Osteoblast (primary cell): Measurements from ENCODE around the gene NQO2. TPM values are rescaled to one million over a fixed set of nuclear protein-coding genes. Genes with fewer than 3 reads are reported as not detected.

Experiments
- DNase-seq: peaks from one replicate; pipeline ENCODE4 v3.0.0; 2011; ENCODE audit warnings: low spot score, mixed read lengths; ENCODE audit not compliant: insufficient read length; ENCODE audit errors: missing footprints
- H2AFZ ChIP-seq: 2 replicates; pipeline ENCODE4 v1.6.0; 2011; ENCODE audit warnings: mild to moderate bottlenecking, low read length
- H3K27ac ChIP-seq: 2 replicates; pipeline ENCODE4 v1.5.1; 2011; ENCODE audit warnings: mild to moderate bottlenecking, low read depth, low read length, moderate library complexity
- H3K27me3 ChIP-seq: 2 replicates; pipeline ENCODE4 v1.6.0; 2012; ENCODE audit warnings: mild to moderate bottlenecking, control low read depth, inconsistent platforms, low read length, moderate library complexity; ENCODE audit not compliant: insufficient read depth
- H3K36me3 ChIP-seq: 2 replicates; pipeline ENCODE4 v1.5.1; 2011; ENCODE audit warnings: mild to moderate bottlenecking, low read length, control low read depth, moderate library complexity; ENCODE audit not compliant: insufficient read depth
- H3K4me1 ChIP-seq: 2 replicates; pipeline ENCODE4 v1.5.1; 2011; ENCODE audit warnings: mild to moderate bottlenecking, low read length, control low read depth, moderate library complexity; ENCODE audit not compliant: insufficient read depth
- H3K4me2 ChIP-seq: 2 replicates; pipeline ENCODE4 v1.6.0; 2011; ENCODE audit warnings: mild to moderate bottlenecking, low read length; ENCODE audit not compliant: insufficient read depth
- H3K4me3 ChIP-seq: fragments of 200-600 bp; sonication (generic); 3 replicates; pipeline ENCODE4 v1.5.1; 2012; ENCODE audit warnings: mild to moderate bottlenecking, low read length, inconsistent platforms; ENCODE audit not compliant: insufficient read depth
- H3K79me2 ChIP-seq: 2 replicates; pipeline ENCODE4 v1.6.0; 2012; ENCODE audit warnings: mild to moderate bottlenecking, low read length, control low read depth, inconsistent platforms; ENCODE audit not compliant: insufficient read depth
- H3K9me3 ChIP-seq: 2 replicates; pipeline ENCODE4 v1.5.1; 2011; ENCODE audit warnings: low read depth, low read length, control low read depth
- H4K20me1 ChIP-seq: 2 replicates; pipeline ENCODE4 v1.6.0; 2012; ENCODE audit warnings: mild to moderate bottlenecking, low read length, control low read depth; ENCODE audit not compliant: insufficient read depth
- CTCF ChIP-seq: IDR thresholded peaks from 2 replicates; pipeline ENCODE4 v1.5.1; 2011; ENCODE audit warnings: mild to moderate bottlenecking, low read depth, low read length, moderate library complexity; ENCODE audit errors: extremely low read depth
- total RNA-seq: library from RNA; depleted of rRNA; stranded (reverse); fragments of >200 nt; gene quantifications from 2 replicates; pipeline ENCODE4 v1.2.3, GENCODE V29; 2012

The NQO2 gene
- total RNA-seq, 1 donor = 45.2 TPM

- peak; percentile 100 for TF ChIP-seq CTCF
- Histone ChIP-seq H4K20me1 (no peaks in the 10 kb centered on the region), H3K4me1 (peaks cover 10% of the 10 kb centered on the region), H3K36me3 (peaks cover 46% of the 10 kb centered on the region), H2AFZ (peak overlapping the region; percentile 71), H3K79me2 (peaks cover 27% of the 10 kb centered on the region), H3K4me3 (peak overlapping the region; percentile 26), H3K9me3 (no peaks in the 10 kb centered on the region), H3K27me3 (no peaks in the 10 kb centered on the region), H3K27ac (peak overlapping the region; percentile 48), H3K4me2 (peak overlapping the region; percentile 60)
- DNase-seq = peak; percentile 96
Observed at GRCh38 chr6:2952557-2953095, 47.1 kb upstream of the NQO2 start.

DNA sequence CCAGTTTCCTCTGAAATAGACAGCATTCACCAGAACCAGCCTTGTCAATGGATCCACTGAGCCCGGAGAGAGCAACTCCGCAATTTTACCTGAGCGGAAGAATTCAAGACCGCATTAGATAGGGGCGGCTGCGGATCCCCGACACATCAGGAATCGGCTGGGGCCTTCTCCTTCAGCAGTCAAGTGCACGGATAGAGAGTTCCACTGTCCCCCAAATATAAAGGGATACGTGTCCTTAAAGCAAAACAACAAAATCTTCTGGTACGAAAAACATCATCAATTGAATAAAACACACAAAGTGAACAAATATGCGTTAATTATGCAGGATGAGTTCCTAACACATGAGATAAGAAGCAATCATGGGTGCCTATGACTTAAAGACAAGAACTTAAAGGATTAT lies 46.6 kb upstream of the NQO2 start:
- Histone ChIP-seq H3K27me3 (no peaks in the 10 kb centered on the region), H3K4me2 (peak overlapping the region; percentile 60), H4K20me1 (no peaks in the 10 kb centered on the region), H3K4me1 (peaks cover 10% of the 10 kb centered on the region), H3K4me3 (peak overlapping the region; percentile 26), H3K36me3 (peaks cover 47% of the 10 kb centered on the region), H3K9me3 (no peaks in the 10 kb centered on the region), H3K79me2 (peaks cover 32% of the 10 kb centered on the region), H3K27ac (peak overlapping the region; percentile 48), H2AFZ (peak overlapping the region; percentile 71)
- no peak for TF ChIP-seq CTCF
- no peak for DNase-seq

DNA sequence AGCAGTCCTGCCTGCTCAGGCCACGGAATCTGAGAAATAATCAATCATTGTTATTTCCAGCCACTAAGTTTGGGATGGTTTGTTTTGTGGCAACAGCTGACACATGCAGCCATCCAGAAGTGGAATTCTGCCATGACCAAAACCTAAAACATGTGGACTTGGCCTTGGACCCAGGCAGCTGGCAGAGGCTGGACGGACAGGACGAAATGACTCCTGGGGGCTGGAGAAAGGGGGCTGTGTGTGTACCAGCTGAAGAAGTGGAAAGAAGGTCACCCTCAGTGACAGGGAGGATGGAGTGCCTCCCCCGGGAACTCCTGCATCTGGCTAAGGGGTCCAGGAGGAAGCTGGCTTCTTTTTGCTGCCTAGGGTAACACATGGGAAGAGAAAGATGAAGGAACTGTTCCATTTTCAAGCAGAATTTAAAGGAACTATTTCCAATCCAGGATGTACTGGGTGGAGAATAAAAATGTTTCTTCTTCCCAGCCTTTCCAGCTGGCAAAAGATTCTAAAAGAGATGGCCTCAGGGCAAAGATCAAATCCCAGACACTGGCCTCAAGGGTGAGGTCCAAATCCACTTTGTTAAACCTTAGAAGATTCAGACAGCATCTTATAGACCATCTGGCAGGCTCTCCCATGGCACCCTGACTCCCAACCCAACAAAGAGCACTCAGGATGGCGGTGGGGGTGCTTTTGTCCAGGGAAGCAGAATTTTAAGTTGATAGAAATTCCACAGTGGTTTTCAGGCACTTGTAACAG lies 42.6 kb upstream of the NQO2 start:
- no peak overlapping the region for H3K27ac ChIP-seq
- no peak overlapping the region for H3K4me2 ChIP-seq
- DNase-seq = peak; percentile 64
- H3K27me3 ChIP-seq = no peaks in the 10 kb centered on the region
- peaks cover 37% of the 10 kb centered on the region for H3K4me1 ChIP-seq
- no peaks in the 10 kb centered on the region for H3K9me3 ChIP-seq
- H2AFZ ChIP-seq = no peak overlapping the region
- peaks cover 5% of the 10 kb centered on the region for H4K20me1 ChIP-seq
- H3K4me3 ChIP-seq = no peak overlapping the region
- peaks cover 37% of the 10 kb centered on the region for H3K36me3 ChIP-seq
- H3K79me2 ChIP-seq = peaks cover 62% of the 10 kb centered on the region
- no peak for TF ChIP-seq CTCF

GRCh38 chr6:2957696-2958330 lies 41.9 kb upstream of the NQO2 start:
- no peak overlapping the region for H2AFZ ChIP-seq
- H3K27ac ChIP-seq = no peak overlapping the region
- H3K4me3 ChIP-seq = no peak overlapping the region
- H3K4me1 ChIP-seq = peaks cover 34% of the 10 kb centered on the region
- no peaks in the 10 kb centered on the region for H3K9me3 ChIP-seq
- no peaks in the 10 kb centered on the region for H3K27me3 ChIP-seq
- H4K20me1 ChIP-seq = peaks cover 5% of the 10 kb centered on the region
- H3K4me2 ChIP-seq = no peak overlapping the region
- H3K36me3 ChIP-seq = peaks cover 37% of the 10 kb centered on the region
- peaks cover 69% of the 10 kb centered on the region for H3K79me2 ChIP-seq
- DNase-seq = no peak
- TF ChIP-seq CTCF = no peak
